Medulla oblongata (tissue), 1 donor: ENCODE data around the gene CYP2C18.
"Not testable (repeated sequence)": the region's sequence is repeated elsewhere in the genome, so short reads cannot be mapped to it uniquely, and the experiment has no call there.

ENCODE experiments used
- DNase-seq: peaks from one replicate; pipeline ENCODE4 v3.0.0-alpha.2; 2015; ENCODE audit errors: extremely low spot score

The CYP2C18 gene

GRCh38 chr10:94683214-94684054 lies at the start of gene CYP2C18:
Gene CYP2C18 (plus strand): TSS chr10:94683729. CDS start chr10:94683820, 91 bp downstream.
- DNase-seq = no peak

GRCh38 chr10:94638097-94638496 lies 45.4 kb upstream of the CYP2C18 start:
- not testable (repeated sequence) for DNase-seq

GRCh38 chr10:94639902-94640301 lies 43.6 kb upstream of the CYP2C18 start:
- DNase-seq = no peak

GRCh38 chr10:94640562-94640961 lies 43.0 kb upstream of the CYP2C18 start:
- no peak for DNase-seq

GRCh38 chr10:94641480-94641879 lies 42.0 kb upstream of the CYP2C18 start:
- DNase-seq = no peak

GRCh38 chr10:94644352-94644751 lies 39.2 kb upstream of the CYP2C18 start:
- no peak for DNase-seq

GRCh38 chr10:94645285-94645684 lies 38.2 kb upstream of the CYP2C18 start:
- no peak for DNase-seq

GRCh38 chr10:94655201-94655600 lies 28.3 kb upstream of the CYP2C18 start:
- DNase-seq = not testable (repeated sequence)

- not testable (repeated sequence) for DNase-seq
These were observed 20.5 kb upstream of the CYP2C18 start for GRCh38 chr10:94663061-94663460.

- no peak for DNase-seq
These were observed 17.0 kb upstream of the CYP2C18 start for GRCh38 chr10:94666391-94667102.

GRCh38 chr10:94673614-94674321 lies 9.8 kb upstream of the CYP2C18 start:
- no peak for DNase-seq

- no peak for DNase-seq
These were observed 7.0 kb upstream of the CYP2C18 start for GRCh38 chr10:94676496-94676895.

GRCh38 chr10:94677691-94678090 lies 5.8 kb upstream of the CYP2C18 start:
- DNase-seq = no peak

GRCh38 chr10:94678475-94678874 lies 5.1 kb upstream of the CYP2C18 start:
- no peak for DNase-seq

GRCh38 chr10:94680544-94680943 lies 3.0 kb upstream of the CYP2C18 start:
- DNase-seq = no peak

- not testable (repeated sequence) for DNase-seq
These were observed 893 bp upstream of the CYP2C18 start for GRCh38 chr10:94682636-94683035.

GRCh38 chr10:94687625-94688248 lies 4.2 kb downstream of the CYP2C18 start:
- no peak for DNase-seq

GRCh38 chr10:94706089-94706488 lies 22.6 kb downstream of the CYP2C18 start:
- no peak for DNase-seq

GRCh38 chr10:94710578-94710977 lies 27.0 kb downstream of the CYP2C18 start:
- no peak for DNase-seq

GRCh38 chr10:94725871-94726270 lies 42.3 kb downstream of the CYP2C18 start:
- DNase-seq = no peak

GRCh38 chr10:94735197-94735596 lies 51.7 kb downstream of the CYP2C18 start:
- no peak for DNase-seq

- DNase-seq = no peak
These were observed 55.1 kb downstream of the CYP2C18 start for GRCh38 chr10:94738588-94738987.
